HG03103 (cell line): ENCODE measurements around the gene MYBBP1A.
"Not testable (repeated sequence)": the region's sequence is repeated elsewhere in the genome, so short reads cannot be mapped to it uniquely, and the experiment has no call there.

ENCODE experiments used
- ATAC-seq: cut with Tn5 transposase; IDR thresholded peaks from one replicate; pipeline ENCODE4 v1.9.1; 2021; ENCODE audit warnings: low read depth; ENCODE audit not compliant: unreplicated experiment

MYBBP1A gene

GRCh38 chr17:4588898-4589625, 33.9 kb upstream of the MYBBP1A start:
- no peak for ATAC-seq

GRCh38 chr17:4588391-4588790, 33.2 kb upstream of the MYBBP1A start:
- ATAC-seq, result no peak

- ATAC-seq, result no peak
Measured at GRCh38 chr17:4587803-4588202, 32.6 kb upstream of the MYBBP1A start.

- ATAC-seq, result no peak
Measured at GRCh38 chr17:4587195-4587594, 32.0 kb upstream of the MYBBP1A start.

GRCh38 chr17:4586043-4586442, 30.9 kb upstream of the MYBBP1A start:
- no peak for ATAC-seq

- no peak for ATAC-seq
Measured at GRCh38 chr17:4585638-4585994, 30.4 kb upstream of the MYBBP1A start.

GRCh38 chr17:4584917-4585637, 29.9 kb upstream of the MYBBP1A start:
- no peak for ATAC-seq

GRCh38 chr17:4584101-4584916, 29.1 kb upstream of the MYBBP1A start, which contains the start of gene SMTNL2:
Gene SMTNL2, plus strand, starts transcription at chr17:4584529. Its CDS starts 77 bp downstream, at chr17:4584606.
- no peak for ATAC-seq

GRCh38 chr17:4583782-4584100, 28.6 kb upstream of the MYBBP1A start:
- ATAC-seq, result no peak

GRCh38 chr17:4583206-4583605, 28.0 kb upstream of the MYBBP1A start:
- ATAC-seq, result no peak

- no peak for ATAC-seq
Measured at GRCh38 chr17:4582691-4583090, 27.5 kb upstream of the MYBBP1A start.

- ATAC-seq, result no peak
Measured at GRCh38 chr17:4582101-4582501, 26.9 kb upstream of the MYBBP1A start.

- ATAC-seq, result no peak
Measured at GRCh38 chr17:4580291-4580690, 25.1 kb upstream of the MYBBP1A start.

- no peak for ATAC-seq
Measured at GRCh38 chr17:4579678-4580077, 24.5 kb upstream of the MYBBP1A start.

- ATAC-seq, result not testable (repeated sequence)
Measured at GRCh38 chr17:4578349-4578748, 23.2 kb upstream of the MYBBP1A start.

- ATAC-seq, result no peak
Measured at GRCh38 chr17:4577386-4577993, 22.3 kb upstream of the MYBBP1A start.

- no peak for ATAC-seq
Measured at GRCh38 chr17:4576729-4577322, 21.6 kb upstream of the MYBBP1A start.

GRCh38 chr17:4576161-4576558, 21.0 kb upstream of the MYBBP1A start:
- no peak for ATAC-seq

GRCh38 chr17:4574448-4575045, 19.4 kb upstream of the MYBBP1A start:
- ATAC-seq, result no peak

GRCh38 chr17:4573669-4574068, 18.5 kb upstream of the MYBBP1A start:
- ATAC-seq, result no peak
